SU-DHL-6 (cell line): Measurements from ENCODE around the gene CD80.

Source experiments
- CTCF ChIP-seq: fragments of 200-600 bp; sonication (generic); IDR thresholded peaks from one replicate; pipeline ENCODE4 v1.5.1; 2017; ENCODE audit warnings: antibody characterized with exemption, mild to moderate bottlenecking, low read length, moderate library complexity; ENCODE audit not compliant: insufficient read depth, poor library complexity, severe bottlenecking
- EZH2phosphoT487 ChIP-seq: fragments of 200-600 bp; sonication (generic), shearing (Covaris generic); conservative IDR thresholded peaks from 2 replicates; pipeline ENCODE4 v1.6.1; 2018; ENCODE audit warnings: mild to moderate bottlenecking, antibody characterized with exemption, low read length, moderate library complexity, mixed read lengths

- TF ChIP-seq EZH2phosphoT487 (no peak), CTCF (no peak)
Measured at GRCh38 chr3:119538772-119539171, 20.6 kb downstream of the CD80 start.
